ENCODE data around the gene TMEM267.
"Not testable (repeated sequence)": the region's sequence is repeated elsewhere in the genome, so short reads cannot be mapped to it uniquely, and the experiment has no call there.

The TMEM267 gene

GRCh38 chr5:43497311-43498104, 13.8 kb upstream of the TMEM267 start:
- H3K4me3 ChIP-seq (ENCODE audit: low read depth in 1 of 2, low read length in 2 of 2), result peak overlapping the region; percentile 40 to 61
- no peaks in the 10 kb centered on the region for H3K4me1 ChIP-seq (ENCODE audit: control insufficient read depth in 1 of 2, insufficient read depth in 2 of 2, low read length in 2 of 2)
- H3K9ac ChIP-seq (ENCODE audit: low read depth in 1 of 2, low read length in 2 of 2), result peak overlapping the region; percentile 22 to 34
- no peaks in the 10 kb centered on the region for H3K27me3 ChIP-seq (ENCODE audit: control insufficient read depth in 1 of 2, insufficient read depth in 2 of 2, low read length in 2 of 2)
- H3K9me3 ChIP-seq (ENCODE audit: control insufficient read depth in 1 of 2, low read length in 2 of 2), result no peaks in the 10 kb centered on the region
- no peaks in the 10 kb centered on the region for H3K36me3 ChIP-seq (ENCODE audit: control insufficient read depth in 1 of 2, insufficient read depth in 2 of 2, low read length in 2 of 2)
- H3K27ac ChIP-seq (ENCODE audit: low read depth, low read length), result no peak overlapping the region

GRCh38 chr5:43491326-43491725, 7.7 kb upstream of the TMEM267 start:
- no peak overlapping the region for H3K9ac ChIP-seq (ENCODE audit: low read depth in 1 of 2, low read length in 2 of 2)
- H3K9me3 ChIP-seq (ENCODE audit: control insufficient read depth in 1 of 2, low read length in 2 of 2), result no peaks in the 10 kb centered on the region
- H3K4me1 ChIP-seq (ENCODE audit: control insufficient read depth in 1 of 2, insufficient read depth in 2 of 2, low read length in 2 of 2), result no peaks in the 10 kb centered on the region
- H3K27ac ChIP-seq (ENCODE audit: low read depth, low read length), result no peak overlapping the region
- H3K36me3 ChIP-seq (ENCODE audit: control insufficient read depth in 1 of 2, insufficient read depth in 2 of 2, low read length in 2 of 2), result no peaks in the 10 kb centered on the region
- H3K4me3 ChIP-seq (ENCODE audit: low read depth in 1 of 2, low read length in 2 of 2), result no peak overlapping the region
- no peaks in the 10 kb centered on the region for H3K27me3 ChIP-seq (ENCODE audit: control insufficient read depth in 1 of 2, insufficient read depth in 2 of 2, low read length in 2 of 2)

GRCh38 chr5:43486353-43486752, 2.7 kb upstream of the TMEM267 start:
- Histone ChIP-seq H3K27me3 (ENCODE audit: control insufficient read depth in 1 of 2, insufficient read depth in 2 of 2, low read length in 2 of 2) (no peaks in the 10 kb centered on the region), H3K36me3 (ENCODE audit: control insufficient read depth in 1 of 2, insufficient read depth in 2 of 2, low read length in 2 of 2) (no peaks in the 10 kb centered on the region), H3K27ac (ENCODE audit: low read depth, low read length) (no peak overlapping the region), H3K9me3 (ENCODE audit: control insufficient read depth in 1 of 2, low read length in 2 of 2) (no peaks in the 10 kb centered on the region), H3K4me3 (ENCODE audit: low read depth in 1 of 2, low read length in 2 of 2) (no peak overlapping the region), H3K9ac (ENCODE audit: low read depth in 1 of 2, low read length in 2 of 2) (no peak overlapping the region), H3K4me1 (ENCODE audit: control insufficient read depth in 1 of 2, insufficient read depth in 2 of 2, low read length in 2 of 2) (peaks cover 12 to 18% of the 10 kb centered on the region in 2 donors)

GRCh38 chr5:43485406-43485805, 1.7 kb upstream of the TMEM267 start:
- Histone ChIP-seq H3K4me3 (ENCODE audit: low read depth in 1 of 2, low read length in 2 of 2) (no peak overlapping the region), H3K36me3 (ENCODE audit: control insufficient read depth in 1 of 2, insufficient read depth in 2 of 2, low read length in 2 of 2) (no peaks in the 10 kb centered on the region), H3K9ac (ENCODE audit: low read depth in 1 of 2, low read length in 2 of 2) (no peak overlapping the region), H3K27ac (ENCODE audit: low read depth, low read length) (no peak overlapping the region), H3K4me1 (ENCODE audit: control insufficient read depth in 1 of 2, insufficient read depth in 2 of 2, low read length in 2 of 2) (peaks cover 12 to 18% of the 10 kb centered on the region in 2 donors), H3K9me3 (ENCODE audit: control insufficient read depth in 1 of 2, low read length in 2 of 2) (no peaks in the 10 kb centered on the region), H3K27me3 (ENCODE audit: control insufficient read depth in 1 of 2, insufficient read depth in 2 of 2, low read length in 2 of 2) (no peaks in the 10 kb centered on the region)

GRCh38 chr5:43484106-43484849, 613 bp upstream of the TMEM267 start:
- Histone ChIP-seq H3K4me1 (ENCODE audit: control insufficient read depth in 1 of 2, insufficient read depth in 2 of 2, low read length in 2 of 2) (peaks cover 12 to 18% of the 10 kb centered on the region in 2 donors), H3K4me3 (ENCODE audit: low read depth in 1 of 2, low read length in 2 of 2) (peak overlapping the region; percentile 79 to 88), H3K9ac (ENCODE audit: low read depth in 1 of 2, low read length in 2 of 2) (peak overlapping the region; percentile 79 to 93), H3K27me3 (ENCODE audit: control insufficient read depth in 1 of 2, insufficient read depth in 2 of 2, low read length in 2 of 2) (no peaks in the 10 kb centered on the region), H3K27ac (ENCODE audit: low read depth, low read length) (peak overlapping the region; percentile 98), H3K9me3 (ENCODE audit: control insufficient read depth in 1 of 2, low read length in 2 of 2) (no peaks in the 10 kb centered on the region), H3K36me3 (ENCODE audit: control insufficient read depth in 1 of 2, insufficient read depth in 2 of 2, low read length in 2 of 2) (no peaks in the 10 kb centered on the region)

GRCh38 chr5:43482490-43483297, 971 bp downstream of the TMEM267 start:
- peak overlapping the region; percentile 79 to 88 for H3K4me3 ChIP-seq (ENCODE audit: low read depth in 1 of 2, low read length in 2 of 2)
- H3K36me3 ChIP-seq (ENCODE audit: control insufficient read depth in 1 of 2, insufficient read depth in 2 of 2, low read length in 2 of 2), result no peaks in the 10 kb centered on the region
- no peaks in the 10 kb centered on the region for H3K9me3 ChIP-seq (ENCODE audit: control insufficient read depth in 1 of 2, low read length in 2 of 2)
- H3K27me3 ChIP-seq (ENCODE audit: control insufficient read depth in 1 of 2, insufficient read depth in 2 of 2, low read length in 2 of 2), result no peaks in the 10 kb centered on the region
- no peak overlapping the region for H3K27ac ChIP-seq (ENCODE audit: low read depth, low read length)
- H3K4me1 ChIP-seq (ENCODE audit: control insufficient read depth in 1 of 2, insufficient read depth in 2 of 2, low read length in 2 of 2), result peaks cover 12 to 18% of the 10 kb centered on the region in 2 donors
- H3K9ac ChIP-seq (ENCODE audit: low read depth in 1 of 2, low read length in 2 of 2), result peak overlapping the region; percentile 79 to 93

GRCh38 chr5:43469671-43470391, 13.8 kb downstream of the TMEM267 start:
- H3K9ac ChIP-seq (ENCODE audit: low read depth in 1 of 2, low read length in 2 of 2), result no peak overlapping the region
- H3K9me3 ChIP-seq (ENCODE audit: control insufficient read depth in 1 of 2, low read length in 2 of 2), result peaks cover 3 to 11% of the 10 kb centered on the region in 2 donors
- H3K27me3 ChIP-seq (ENCODE audit: control insufficient read depth in 1 of 2, insufficient read depth in 2 of 2, low read length in 2 of 2), result no peaks in the 10 kb centered on the region
- peaks cover 2 to 7% of the 10 kb centered on the region in 2 donors for H3K36me3 ChIP-seq (ENCODE audit: control insufficient read depth in 1 of 2, insufficient read depth in 2 of 2, low read length in 2 of 2)
- H3K27ac ChIP-seq (ENCODE audit: low read depth, low read length), result no peak overlapping the region
- H3K4me3 ChIP-seq (ENCODE audit: low read depth in 1 of 2, low read length in 2 of 2), result no peak overlapping the region
- no peaks in the 10 kb centered on the region for H3K4me1 ChIP-seq (ENCODE audit: control insufficient read depth in 1 of 2, insufficient read depth in 2 of 2, low read length in 2 of 2)

- peaks cover 3 to 11% of the 10 kb centered on the region in 2 donors for H3K9me3 ChIP-seq (ENCODE audit: control insufficient read depth in 1 of 2, low read length in 2 of 2)
- H3K4me1 ChIP-seq (ENCODE audit: control insufficient read depth in 1 of 2, insufficient read depth in 2 of 2, low read length in 2 of 2), result no peaks in the 10 kb centered on the region
- no peak overlapping the region for H3K27ac ChIP-seq (ENCODE audit: low read depth, low read length)
- H3K9ac ChIP-seq (ENCODE audit: low read depth in 1 of 2, low read length in 2 of 2), result no peak overlapping the region
- peaks cover 2 to 7% of the 10 kb centered on the region in 2 donors for H3K36me3 ChIP-seq (ENCODE audit: control insufficient read depth in 1 of 2, insufficient read depth in 2 of 2, low read length in 2 of 2)
- no peaks in the 10 kb centered on the region for H3K27me3 ChIP-seq (ENCODE audit: control insufficient read depth in 1 of 2, insufficient read depth in 2 of 2, low read length in 2 of 2)
- H3K4me3 ChIP-seq (ENCODE audit: low read depth in 1 of 2, low read length in 2 of 2), result no peak overlapping the region
These were observed 16.6 kb downstream of the TMEM267 start for GRCh38 chr5:43467100-43467499.

GRCh38 chr5:43465455-43465854, 18.2 kb downstream of the TMEM267 start:
- not testable (repeated sequence) for H3K27ac ChIP-seq (ENCODE audit: low read depth, low read length); H3K9ac ChIP-seq (ENCODE audit: low read depth in 1 of 2, low read length in 2 of 2); H3K4me3 ChIP-seq (ENCODE audit: low read depth in 1 of 2, low read length in 2 of 2); H3K9me3 ChIP-seq (ENCODE audit: control insufficient read depth in 1 of 2, low read length in 2 of 2); H3K36me3 ChIP-seq (ENCODE audit: control insufficient read depth in 1 of 2, insufficient read depth in 2 of 2, low read length in 2 of 2); H3K4me1 ChIP-seq (ENCODE audit: control insufficient read depth in 1 of 2, insufficient read depth in 2 of 2, low read length in 2 of 2); H3K27me3 ChIP-seq (ENCODE audit: control insufficient read depth in 1 of 2, insufficient read depth in 2 of 2, low read length in 2 of 2)

Data from duodenal mucosa (tissue), 2 donors.